Thyroid gland (tissue), 4 donors: ENCODE measurements around the gene YPEL2.

ENCODE experiments used
- POLR2A ChIP-seq, 2 donors: fragments of 450-650 bp; IDR thresholded peaks; one replicate each; pipeline ENCODE4 v1.6.1; 2017; ENCODE audit warnings: antibody characterized with exemption in 2 of 2, mild to moderate bottlenecking in 2 of 2, moderate library complexity in 1 of 2
- TF ChIP-seq, protein P1 (sequence below), 6 experiments: fragments of 200-600 bp in 3 of 6; fragments of 450-650 bp in 3 of 6; sonication (generic) in 3 of 6; IDR thresholded peaks; one replicate each; pipeline ENCODE4 v1.5.1; 2016 to 2019; ENCODE audit warnings: antibody characterized with exemption in 6 of 6, mild to moderate bottlenecking in 2 of 6, inconsistent platforms in 1 of 6, moderate library complexity in 1 of 6

DNA sequence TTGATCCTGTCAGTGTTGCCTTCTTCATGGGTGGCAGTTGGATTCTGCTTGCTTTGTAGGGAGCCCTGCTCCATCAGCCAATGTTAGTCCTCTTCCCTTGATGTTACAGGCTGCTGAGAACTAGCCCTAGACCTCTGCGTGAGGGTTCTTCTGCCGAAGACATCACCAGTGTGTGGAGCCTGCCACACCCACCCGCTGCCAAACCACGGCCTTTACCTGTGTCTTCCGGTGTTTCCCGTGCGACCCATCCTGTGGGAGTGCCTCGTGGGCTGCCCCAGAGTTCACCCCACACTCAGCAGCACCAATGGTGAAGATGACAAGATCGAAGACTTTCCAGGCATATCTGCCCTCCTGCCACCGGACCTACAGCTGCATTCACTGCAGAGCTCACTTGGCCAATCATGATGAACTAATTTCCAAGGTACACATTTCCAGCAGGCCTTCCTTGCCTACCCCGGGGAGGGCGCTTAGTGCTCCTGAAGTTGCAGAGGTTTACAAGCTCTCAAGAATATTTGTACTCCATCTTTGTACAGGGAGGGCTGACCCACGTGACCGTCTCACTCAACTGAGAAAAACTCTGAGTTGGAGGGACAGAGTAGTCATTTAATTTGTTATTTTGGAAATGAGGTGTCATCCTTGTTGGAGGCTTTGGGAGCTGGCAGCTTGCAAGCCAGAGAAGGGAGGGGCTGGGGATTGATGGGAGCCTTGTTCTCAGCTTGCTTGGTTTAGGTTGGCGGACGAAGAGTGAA, 21.8 kb downstream of the YPEL2 start:
- TF ChIP-seq, protein P1, sequence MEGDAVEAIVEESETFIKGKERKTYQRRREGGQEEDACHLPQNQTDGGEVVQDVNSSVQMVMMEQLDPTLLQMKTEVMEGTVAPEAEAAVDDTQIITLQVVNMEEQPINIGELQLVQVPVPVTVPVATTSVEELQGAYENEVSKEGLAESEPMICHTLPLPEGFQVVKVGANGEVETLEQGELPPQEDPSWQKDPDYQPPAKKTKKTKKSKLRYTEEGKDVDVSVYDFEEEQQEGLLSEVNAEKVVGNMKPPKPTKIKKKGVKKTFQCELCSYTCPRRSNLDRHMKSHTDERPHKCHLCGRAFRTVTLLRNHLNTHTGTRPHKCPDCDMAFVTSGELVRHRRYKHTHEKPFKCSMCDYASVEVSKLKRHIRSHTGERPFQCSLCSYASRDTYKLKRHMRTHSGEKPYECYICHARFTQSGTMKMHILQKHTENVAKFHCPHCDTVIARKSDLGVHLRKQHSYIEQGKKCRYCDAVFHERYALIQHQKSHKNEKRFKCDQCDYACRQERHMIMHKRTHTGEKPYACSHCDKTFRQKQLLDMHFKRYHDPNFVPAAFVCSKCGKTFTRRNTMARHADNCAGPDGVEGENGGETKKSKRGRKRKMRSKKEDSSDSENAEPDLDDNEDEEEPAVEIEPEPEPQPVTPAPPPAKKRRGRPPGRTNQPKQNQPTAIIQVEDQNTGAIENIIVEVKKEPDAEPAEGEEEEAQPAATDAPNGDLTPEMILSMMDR (IDR thresholded peaks at IDR 0.05) = no peak
- no peak for TF ChIP-seq POLR2A (IDR thresholded peaks at IDR 0.05)
